GM18907 (cell line): ENCODE results near the gene NBEAL2.

ENCODE experiments used
- ATAC-seq: cut with Tn5 transposase; IDR thresholded peaks from one replicate; pipeline ENCODE4 v1.9.1; 2021; ENCODE audit warnings: mild to moderate bottlenecking, moderate library complexity; ENCODE audit not compliant: unreplicated experiment

Gene NBEAL2

DNA sequence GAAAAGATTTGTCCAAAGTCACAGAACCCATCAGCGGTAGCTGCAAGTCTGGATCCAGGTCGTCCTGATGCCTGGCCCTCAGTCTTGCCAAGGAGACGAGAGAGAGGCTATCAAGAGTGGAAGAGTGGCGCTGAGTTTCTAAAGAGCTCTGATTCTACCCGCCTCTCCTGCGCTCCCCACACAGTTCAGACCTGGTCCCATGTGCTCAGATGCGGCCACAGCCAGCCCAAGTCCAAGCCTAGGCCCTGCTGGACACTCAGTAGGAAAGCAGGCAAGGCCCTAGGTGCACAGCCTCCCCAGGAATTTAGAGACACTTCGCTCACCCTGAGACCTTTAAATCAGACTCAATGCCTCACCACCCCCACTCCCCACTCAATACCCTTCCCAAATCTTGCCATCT is 35.3 kb upstream of the NBEAL2 start:
- ATAC-seq = no peak

DNA sequence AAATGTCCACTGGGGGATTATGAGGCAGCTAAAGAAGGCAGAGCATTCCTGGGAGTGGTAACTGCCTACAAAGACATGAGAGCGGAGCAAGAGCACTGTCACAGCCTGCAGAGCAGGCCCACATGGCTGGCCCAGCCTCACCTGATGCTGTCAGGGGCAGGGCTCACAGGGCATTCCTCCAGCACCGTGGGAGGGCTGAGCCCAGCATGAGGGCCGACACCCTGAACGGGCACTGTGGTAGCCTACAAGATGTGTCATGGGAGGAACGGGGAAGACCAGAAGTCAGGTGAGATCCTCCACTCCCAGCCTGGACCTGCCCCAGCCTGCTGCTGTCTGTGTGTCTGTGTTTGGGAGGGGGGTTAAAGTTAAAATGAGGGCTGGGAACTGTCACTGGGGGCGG is 33.0 kb upstream of the NBEAL2 start:
- no peak for ATAC-seq

DNA sequence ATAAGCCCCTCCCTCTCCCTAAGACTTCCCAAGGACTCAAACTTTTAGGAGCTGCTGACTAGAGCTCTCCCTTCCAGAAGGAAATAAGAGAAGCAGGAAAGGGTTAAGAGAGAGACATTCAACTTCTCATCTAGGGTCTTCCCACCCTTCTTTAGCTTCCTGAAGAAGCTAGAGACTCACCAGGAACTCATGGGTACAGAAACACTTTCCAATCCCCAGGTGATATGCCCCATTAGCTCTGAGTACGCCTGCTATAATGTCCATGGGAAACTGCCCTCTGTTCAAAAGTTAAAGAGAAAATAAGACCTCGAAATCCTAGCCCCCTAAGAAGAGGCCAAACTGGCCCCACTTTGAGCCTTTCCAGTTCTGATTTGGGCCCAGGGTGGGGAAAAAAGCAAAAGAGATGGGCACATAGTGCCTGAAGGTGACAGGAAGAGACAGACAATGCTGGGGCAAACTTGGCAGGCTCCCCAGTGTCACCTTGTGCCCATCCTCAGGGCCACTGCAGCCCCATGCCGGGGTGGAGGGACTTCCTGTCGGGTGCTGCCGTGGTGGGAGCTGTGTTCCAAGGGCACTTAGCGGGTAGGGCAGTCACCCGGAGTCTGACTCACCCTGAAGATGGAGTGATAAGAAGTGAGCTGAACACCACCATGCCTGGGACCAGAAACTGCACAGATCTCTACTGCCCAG is 32.5 kb upstream of the NBEAL2 start:
- ATAC-seq = no peak

DNA sequence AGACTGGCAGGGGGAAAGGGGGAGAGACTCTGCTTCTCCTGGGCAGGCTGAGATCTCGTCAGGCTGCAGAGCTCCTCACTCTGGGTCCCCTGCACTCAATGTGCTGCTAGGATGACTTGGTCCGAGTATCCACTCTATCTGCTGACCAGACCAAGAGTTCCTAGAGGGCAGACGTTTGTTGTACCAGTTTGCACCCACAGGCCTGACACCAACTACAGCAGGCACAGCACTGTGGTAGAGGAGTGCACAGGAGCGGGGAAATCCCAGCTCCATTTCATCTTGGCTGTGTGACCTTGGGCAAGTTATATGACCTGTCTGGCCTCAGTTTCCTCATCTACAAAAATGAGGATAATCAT is 31.9 kb upstream of the NBEAL2 start:
- no peak for ATAC-seq

DNA sequence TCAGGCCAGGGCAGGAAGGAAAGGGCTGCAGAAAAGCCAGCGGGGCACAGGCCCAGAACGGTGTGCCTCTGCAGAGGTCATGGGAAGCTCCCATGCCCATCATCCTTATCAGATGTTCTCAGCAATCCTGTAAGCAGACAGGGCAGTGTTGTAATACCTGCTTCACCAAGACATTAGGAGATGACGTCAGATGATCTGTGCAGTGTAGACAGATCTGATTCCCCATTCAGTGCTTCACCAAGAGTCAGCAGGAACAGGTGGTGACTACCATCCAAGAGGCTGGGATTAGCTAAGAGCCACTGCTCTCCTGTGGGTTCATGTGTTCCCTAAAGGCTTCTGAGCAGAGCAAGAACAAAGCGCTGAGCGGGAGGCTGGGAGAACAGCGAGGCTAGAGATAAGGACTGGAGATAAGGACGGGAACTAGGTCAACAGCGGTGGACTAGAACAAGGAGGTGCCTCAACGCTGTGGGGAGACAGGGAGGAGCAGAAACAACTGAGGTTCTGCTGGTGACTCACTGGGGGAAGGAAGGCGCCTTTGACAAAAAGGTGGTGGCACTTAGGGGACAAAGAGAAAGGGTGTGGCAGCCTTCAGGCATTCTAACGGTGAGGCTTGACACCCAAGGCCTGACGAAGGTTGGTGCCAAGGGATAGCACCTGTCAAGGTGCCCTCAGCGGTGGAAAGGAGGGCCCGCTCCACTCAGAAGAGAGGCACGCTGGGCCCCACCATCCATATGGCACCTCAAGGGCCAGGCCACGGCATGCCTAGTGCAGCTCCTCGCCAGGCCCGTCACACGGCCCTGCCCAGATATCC is 31.3 kb upstream of the NBEAL2 start:
- ATAC-seq = no peak

DNA sequence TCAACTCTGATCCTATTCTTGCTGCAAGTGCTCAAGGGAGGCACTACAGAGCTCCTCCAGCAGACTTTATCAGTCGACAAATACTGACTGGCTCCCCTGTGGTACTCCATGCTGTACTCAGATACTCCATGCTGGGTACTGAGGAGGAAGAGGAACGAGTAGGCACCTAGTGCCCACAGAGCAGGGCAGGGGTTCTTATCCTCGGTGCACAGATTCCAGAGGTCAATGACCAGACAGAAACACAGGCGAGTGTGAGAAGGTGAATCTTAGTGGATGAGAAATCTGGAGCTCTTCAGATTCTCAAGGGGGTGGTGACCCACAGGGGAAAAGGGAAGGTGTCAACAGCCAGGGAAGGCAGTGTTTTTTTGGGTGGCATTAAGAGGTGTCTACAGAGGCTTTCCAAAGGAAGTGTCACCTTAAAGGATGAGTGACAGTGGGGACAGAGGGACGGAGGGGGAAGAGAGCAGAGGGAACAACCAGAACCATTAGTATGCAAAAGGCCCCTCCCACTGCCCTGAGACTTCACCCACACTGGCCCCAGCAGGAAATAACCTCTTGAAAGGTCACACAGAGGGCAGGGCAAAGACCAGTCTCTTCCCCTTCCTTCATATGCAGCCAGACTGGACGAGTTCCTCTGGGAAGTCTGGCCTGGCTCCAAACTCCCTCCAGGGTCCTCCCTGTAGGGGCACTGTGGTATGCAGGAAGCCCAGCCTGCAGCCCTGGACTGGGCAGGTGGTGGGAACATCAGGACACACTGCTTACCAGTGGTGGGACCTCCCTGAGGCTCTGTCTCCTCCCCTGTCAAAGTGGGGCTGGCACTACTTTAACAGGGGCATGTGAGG is 30.4 kb upstream of the NBEAL2 start:
- no peak for ATAC-seq

DNA sequence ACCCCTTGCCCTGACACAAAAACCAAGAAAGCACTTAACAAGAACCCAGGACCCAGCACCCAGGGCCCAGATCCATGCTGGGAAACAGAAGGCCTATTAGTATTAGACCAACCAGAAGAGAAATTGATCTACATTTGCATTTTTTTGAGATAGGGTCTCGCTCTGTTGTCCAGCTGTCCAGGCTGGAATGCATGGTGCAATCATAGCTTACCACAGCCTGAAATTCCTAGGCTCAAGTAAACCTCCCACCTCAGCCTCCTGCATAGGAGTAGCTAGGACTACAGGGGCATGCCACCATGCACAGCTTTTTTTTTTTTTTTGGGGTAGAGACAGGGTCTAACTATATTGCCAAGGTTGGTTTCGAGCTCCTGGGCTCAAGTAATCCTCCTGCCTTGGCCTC is 29.3 kb upstream of the NBEAL2 start:
- ATAC-seq = no peak

DNA sequence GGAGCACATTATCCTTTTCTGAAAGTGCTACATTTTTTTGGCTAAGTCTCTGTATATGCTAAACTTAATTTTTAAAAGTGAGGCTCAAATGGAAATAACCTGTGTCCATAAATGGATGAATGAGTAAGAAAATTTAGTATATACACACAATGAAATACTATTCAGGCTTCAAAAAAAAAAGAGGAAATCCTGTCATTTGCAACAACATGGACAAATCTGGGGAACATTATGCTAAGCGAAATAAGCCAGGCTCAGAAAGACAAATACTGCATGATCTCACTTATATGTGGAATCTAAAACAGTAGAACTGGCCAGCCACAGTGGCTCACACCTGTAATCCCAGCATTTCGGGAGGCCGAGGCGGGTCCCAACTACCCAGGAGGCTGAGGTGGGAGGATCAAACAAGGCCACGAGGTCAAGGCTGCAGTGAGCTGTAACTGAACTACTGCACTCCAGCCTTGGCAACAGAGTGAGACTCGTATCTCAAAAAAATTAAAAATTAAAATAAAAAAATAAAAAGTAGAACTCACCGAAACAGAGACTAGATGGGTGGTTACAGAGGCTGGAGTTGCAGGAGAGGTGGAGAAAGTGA is 28.7 kb upstream of the NBEAL2 start:
- ATAC-seq = no peak

DNA sequence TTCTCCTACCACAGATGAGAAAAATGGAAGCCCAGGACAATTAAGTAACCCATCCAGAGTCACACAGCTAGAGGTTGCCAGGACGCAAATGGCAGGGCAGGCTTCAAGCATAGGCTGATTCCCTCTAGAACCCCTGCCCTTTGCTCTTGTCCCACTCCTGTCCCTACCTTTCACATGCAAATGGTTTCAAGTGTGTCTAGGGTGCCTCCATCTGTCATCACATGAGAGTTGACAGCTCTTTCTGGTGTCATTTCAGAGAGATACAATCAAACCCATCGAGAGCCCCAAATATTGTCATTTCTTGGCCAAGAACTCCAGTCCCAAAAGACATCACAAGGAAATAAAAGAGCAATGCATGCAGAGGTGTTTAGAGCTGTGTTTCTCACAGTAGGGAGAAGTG is 26.7 kb upstream of the NBEAL2 start:
- ATAC-seq = no peak

DNA sequence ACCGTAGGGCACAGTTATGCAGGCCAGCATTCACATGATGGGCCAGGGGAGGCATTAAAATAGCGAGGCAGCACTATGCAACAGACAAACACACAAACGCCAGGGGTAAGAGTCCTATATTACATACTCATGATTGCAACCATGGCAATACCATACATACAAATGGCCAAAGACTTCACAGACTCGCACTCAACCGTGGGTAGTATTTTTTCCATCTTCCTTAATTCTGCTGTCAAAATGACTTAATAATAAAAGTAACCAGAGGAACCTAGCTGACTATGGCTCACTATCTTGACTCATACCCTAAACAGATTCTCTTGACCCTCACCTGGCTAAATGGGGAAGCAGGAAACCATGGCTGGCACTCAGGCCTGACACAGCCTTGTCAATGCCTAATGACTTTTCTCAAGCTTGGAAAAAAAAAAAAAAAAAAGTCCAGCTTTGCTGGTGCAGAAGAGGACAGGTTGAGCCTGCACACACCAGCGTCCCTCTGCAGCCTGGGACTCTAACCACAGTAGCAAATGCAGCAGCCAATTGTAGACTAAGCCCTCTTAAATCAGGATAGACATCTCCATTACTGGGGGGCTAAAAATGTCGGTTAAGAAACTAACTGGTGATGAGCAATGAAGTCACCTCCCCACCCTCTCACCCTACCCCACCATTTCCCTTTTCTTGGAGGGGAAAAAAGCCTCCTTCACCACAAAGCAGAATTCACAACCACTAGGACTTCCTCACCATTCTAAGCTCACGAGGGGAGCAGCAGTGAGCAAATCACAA is 26.0 kb upstream of the NBEAL2 start:
- no peak for ATAC-seq

DNA sequence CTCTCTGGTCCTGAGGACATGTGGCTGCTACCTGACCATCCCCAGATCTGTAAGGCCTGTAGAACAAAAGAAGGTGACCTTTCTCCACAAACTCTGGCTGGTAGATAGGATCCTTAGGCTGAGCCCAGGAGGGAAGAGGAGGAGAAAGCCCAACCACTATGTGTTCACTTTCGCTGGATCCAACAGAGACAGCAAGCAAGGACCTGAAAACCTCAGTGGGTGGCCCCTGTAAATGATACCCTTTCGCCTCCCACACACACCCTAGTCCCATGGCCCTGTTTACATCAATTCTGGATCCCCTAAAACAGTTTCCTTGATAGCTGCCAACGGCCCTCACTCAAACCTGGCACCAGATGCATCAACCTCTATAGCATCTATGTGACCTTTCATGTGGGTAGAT is 25.3 kb upstream of the NBEAL2 start:
- ATAC-seq = no peak

DNA sequence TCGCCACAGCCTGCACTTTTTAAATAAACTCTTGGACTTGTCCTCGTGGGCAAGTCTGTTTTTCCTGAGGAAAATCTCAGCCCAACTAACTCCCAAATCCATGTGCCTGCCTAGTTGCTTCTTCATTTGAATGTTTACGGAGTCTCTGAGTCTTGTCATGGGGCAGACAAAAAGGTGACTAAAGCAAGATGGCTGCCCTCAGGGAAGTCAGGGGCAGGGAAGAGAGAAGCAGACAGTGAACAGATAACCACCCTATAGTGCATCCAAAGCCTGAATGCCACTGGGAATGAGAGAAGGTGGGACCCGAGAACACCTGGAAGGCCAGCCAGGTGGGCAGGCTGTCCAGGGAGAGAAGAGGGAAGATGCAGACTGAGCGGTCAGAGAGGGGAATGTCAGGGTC is 24.3 kb upstream of the NBEAL2 start:
- ATAC-seq = no peak

DNA sequence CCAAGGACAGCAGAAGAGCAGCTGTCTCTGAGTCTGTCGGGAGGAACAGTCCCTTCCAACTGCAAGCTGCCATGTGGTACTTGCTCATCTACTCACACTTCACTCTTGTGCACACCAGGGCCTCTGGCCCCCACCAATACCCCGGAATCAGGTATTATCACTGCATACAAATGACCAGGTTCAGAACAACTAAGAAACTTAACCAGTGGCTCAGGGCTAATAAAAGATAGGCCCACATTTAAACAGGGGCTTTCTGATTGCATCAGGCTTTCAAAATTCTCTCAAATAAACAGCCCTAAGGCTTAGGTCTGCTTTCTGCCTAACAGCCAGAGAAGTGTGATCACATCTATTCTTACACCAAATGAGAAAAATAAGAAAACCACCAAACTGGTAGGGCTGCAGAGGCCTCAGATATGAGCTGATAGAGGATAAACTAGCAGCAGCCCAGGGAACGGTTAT is 23.6 kb upstream of the NBEAL2 start:
- ATAC-seq = no peak

DNA sequence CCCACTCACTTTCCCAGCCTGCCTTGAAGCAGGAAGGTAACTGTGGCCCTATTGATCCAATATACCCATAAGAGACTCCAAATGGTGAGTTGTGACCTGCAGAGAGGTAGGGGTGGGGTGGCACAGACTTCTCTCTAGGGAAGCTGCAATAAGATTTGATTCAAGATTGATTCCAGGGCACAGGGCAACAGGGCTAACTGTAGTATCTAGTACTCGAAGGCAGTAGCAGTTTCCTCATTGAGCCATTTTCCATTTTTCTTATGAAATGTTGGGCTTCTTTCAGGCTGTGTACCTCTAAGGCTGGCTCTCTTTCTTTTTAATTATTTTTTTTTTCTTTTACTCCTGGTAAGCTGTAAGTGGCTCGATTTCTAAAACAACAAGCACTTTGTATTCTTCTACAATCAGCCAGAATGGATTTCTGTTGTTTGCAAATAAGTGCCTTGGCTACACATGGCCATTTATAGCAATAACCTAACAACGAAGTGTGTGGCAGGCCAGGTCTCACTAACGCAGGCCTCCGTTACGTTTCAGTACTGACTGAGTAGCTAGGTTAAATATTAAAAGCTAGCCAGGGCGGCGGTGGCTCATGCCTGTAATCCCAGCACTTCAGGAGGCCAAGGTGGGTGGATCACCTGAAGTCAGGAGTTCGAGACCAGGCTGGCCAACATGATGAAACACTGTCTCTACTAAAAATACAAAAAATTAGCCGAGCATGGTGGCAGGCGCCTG is 22.2 kb upstream of the NBEAL2 start:
- ATAC-seq = no peak

DNA sequence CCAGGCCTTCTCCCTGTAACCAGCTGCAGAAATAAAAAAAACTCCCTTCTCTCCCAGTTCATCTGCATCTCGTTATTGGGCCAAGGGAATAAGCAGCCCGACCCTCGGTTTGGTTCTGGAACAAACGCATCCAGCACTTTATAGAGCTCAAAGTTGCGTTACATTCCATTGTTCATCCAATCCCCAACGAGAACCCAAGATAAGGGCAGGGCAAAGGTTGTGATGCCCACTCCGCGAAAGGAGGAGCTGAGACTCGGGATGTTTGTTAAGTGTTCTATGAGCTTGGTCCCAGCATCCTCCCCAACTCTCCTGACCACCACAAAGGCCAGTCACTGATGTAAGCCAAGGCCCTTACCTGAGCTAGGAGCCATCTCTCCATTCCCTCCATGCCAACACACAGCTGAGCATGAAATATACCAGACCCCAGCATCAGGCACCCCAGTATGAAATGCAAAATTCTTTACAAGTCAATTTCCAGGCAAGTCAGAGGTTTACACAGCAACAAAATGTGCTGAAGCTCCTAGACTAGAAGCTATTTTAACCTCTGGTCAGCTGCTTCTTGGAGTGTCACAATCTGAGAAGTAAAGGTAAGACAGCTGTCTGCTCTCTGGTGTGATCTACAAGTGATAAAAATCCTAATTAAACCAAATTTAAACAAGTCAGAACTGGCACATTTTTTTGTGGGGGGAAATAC is 20.9 kb upstream of the NBEAL2 start:
- no peak for ATAC-seq

DNA sequence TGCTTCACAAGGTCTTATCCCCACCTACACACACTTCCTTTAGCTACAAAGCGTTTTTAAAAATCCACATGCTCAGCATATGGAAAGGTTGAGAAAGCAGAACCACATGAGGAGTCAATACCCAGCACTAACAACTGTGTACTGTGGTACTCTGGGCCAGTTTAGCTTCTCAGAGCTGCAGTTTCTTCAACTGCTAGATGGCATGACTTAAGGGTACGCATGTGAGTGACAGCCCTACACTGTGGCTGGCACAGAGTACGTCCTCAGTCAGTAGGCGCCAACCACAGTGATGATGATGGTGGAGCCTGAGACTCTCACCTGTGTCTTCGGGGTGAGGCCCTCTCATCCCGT is 20.3 kb upstream of the NBEAL2 start:
- no peak for ATAC-seq

DNA sequence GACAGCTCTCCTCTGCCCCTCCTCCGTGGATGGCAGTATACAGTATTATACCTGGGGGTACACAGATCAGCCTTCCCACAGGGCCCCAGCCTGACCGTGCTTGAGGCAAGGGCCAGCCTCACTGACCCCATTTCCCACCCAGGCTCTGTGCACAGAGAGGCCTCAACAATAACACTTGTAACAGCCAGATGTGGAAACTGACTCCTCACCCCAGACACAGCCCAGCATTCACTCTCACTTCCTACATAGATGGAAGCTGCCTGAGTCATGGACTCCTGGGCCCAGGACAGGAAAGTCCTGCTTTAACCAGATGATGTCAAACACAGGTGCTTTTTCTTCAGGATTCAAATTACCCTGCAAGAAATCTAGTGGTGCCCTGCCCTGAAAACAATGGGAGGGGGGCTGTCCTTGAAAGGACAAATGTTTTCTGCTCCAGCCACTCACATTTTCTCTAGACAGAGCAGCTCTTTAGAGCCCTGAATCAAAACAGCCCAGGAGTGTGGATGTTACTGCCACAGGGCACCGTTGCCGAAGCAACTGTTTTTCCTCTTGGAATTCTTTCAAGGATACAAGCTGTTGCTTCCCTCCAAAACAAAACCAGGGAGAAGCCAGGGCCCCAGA is 19.3 kb upstream of the NBEAL2 start:
- ATAC-seq = no peak

DNA sequence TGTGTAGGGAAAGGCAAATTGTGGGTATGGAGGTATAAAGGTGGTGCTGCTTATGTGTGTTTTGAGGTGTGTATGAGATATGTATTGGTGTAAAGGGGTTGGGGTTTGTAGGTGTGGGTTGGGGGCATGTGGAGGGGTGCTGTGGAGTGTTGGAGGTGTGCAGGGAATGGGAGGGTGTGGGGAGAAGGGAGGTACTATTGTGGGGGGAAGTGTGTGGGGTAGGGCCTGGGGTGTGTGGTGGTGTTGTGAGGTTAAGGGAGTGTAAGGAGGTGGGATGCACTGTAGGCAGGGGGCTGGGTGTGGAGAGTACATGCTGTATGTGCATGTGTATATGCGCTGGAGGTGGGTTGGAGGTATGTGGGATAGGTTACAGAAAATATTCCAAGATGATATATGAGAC is 18.6 kb upstream of the NBEAL2 start:
- ATAC-seq = no peak

DNA sequence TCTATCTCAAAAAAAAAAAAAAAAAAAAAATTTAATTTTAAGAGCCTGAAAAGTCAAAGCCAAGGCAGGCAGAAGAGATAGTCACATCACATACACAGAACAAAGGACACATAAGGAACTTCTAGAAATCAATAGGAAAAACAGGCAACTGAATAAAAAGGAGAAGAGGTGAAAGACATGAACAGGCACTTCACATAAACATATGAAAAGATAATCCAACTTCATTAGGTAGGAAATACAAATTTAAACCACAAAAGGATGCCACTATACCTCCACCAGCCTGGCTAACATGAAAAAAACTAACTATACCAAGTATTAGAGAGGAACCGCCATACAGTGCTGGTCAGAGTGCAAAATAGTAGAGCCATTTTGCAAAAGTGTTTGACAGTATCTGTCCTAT is 17.0 kb upstream of the NBEAL2 start:
- no peak for ATAC-seq
